Measurements from ENCODE around the gene RPL10A. TPM values are rescaled to one million over a fixed set of nuclear protein-coding genes. Genes with fewer than 3 reads are reported as not detected.

The RPL10A gene
- total RNA-seq, 2 donors from 2014 or later, result 571 to 831 TPM

DNA sequence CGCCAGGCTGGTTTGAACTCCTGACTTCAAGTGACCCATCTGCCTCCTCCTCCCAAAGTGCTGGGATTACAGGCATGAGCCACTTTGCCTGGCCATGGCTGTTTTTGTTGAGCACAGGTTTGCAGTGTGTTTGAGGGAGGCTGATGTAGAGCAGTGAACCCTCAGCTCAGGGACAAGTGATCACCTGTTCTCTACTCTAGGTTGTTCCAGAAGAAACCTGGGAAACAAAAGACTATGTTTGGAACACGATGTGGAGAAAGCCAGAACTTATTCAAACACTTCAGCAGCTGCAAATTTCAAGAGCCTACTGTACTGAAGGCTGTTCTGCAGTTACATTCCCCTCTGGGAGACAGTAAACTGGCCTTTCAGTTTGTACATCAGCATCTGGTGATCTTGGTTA, 39.8 kb downstream of the RPL10A start:
- no peaks in the 10 kb centered on the region for H3K36me3 ChIP-seq
- H3K27me3 ChIP-seq, result no peaks in the 10 kb centered on the region
- H3K4me1 ChIP-seq, result peaks cover 0 to 12% of the 10 kb centered on the region in 2 donors
- TF ChIP-seq CTCF (IDR thresholded peaks at IDR 0.05), result no peak
- H3K27ac ChIP-seq, result no peak overlapping the region
- DNase-seq (ENCODE audit: low spot score), result no peak
- H3K9me3 ChIP-seq, result no peaks in the 10 kb centered on the region
- H3K4me3 ChIP-seq, result no peak overlapping the region

DNA sequence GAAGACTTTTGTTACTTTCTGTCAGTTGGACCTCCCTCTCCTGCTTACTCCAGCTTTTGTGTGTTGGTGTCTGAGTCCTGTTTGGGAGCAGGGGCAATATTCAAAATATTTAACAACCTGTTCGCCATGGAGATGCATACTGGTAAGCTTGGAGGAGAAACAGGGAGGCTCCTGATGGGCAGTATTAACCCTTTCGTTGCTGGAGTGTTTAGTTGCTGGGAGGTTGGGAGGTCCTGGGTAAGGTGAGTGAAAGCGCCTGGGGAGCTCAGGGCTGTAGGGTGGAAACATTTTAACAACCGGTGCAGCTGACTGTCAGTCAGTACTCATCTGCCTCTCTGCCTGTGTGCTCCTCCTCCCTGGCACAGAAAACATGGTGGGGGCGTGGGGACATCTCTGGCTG, 40.3 kb downstream of the RPL10A start:
- peaks cover 0 to 12% of the 10 kb centered on the region in 2 donors for H3K4me1 ChIP-seq
- no peaks in the 10 kb centered on the region for H3K27me3 ChIP-seq
- no peak overlapping the region for H3K4me3 ChIP-seq
- DNase-seq (ENCODE audit: low spot score), result no peak
- TF ChIP-seq CTCF (IDR thresholded peaks at IDR 0.05), result no peak
- no peak overlapping the region for H3K27ac ChIP-seq
- no peaks in the 10 kb centered on the region for H3K9me3 ChIP-seq
- H3K36me3 ChIP-seq, result no peaks in the 10 kb centered on the region

DNA sequence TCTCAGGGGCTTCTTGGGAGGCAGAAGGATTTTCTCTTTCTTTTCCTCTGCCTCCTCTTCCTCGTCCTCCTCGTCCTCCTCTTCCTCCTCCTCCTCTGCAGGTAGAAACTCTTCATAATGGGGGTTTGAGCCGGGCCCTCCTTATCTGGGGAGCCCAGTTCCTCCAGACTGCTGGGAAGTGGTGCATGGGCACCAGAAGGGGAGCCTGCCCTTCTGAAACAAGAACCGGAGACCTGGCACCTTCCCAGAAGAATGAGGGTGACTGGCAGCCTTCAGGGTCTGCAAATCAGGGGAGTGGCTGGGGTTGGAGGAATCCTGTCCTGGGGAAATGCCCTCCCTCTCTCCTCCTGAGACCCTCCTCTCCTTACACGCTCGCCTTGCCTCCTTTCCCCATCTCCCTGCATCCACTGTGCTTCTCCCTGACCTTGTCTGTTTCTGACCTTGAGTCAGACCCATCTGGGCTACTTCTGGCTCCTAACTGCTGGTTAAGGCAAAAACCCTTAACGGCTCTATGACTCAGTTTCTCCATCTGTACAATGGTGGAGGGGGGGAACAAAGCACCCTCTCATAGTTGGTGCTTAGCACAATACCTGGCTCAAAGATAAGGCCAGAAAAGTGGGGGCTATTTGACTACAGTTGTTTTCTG, 42.8 kb downstream of the RPL10A start:
- no peaks in the 10 kb centered on the region for H3K27me3 ChIP-seq
- DNase-seq (ENCODE audit: low spot score), result no peak
- H3K27ac ChIP-seq, result no peak overlapping the region
- no peak for TF ChIP-seq CTCF (IDR thresholded peaks at IDR 0.05)
- H3K9me3 ChIP-seq, result no peaks in the 10 kb centered on the region
- no peak overlapping the region for H3K4me3 ChIP-seq
- H3K4me1 ChIP-seq, result peaks cover 0 to 12% of the 10 kb centered on the region in 2 donors
- H3K36me3 ChIP-seq, result no peaks in the 10 kb centered on the region

DNA sequence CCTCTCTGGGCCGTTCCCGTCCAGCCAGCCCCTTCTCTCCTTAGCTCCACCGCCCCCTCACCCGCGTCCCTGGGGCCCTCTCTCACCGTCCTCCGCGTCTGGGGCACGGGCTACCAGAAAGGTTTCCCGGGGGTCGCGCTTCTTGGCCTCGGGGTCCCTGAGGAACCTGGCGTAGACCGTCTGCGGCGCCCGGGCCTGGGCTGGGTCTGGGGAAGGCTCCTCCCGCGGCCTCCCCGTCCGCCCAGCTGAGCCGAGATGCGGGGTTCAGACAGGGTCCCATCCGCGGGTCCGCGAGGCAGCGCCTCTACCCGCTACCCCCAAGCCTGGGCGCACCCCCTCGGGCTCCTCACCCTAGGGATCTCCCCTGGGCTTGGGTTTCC, 43.4 kb downstream of the RPL10A start:
- peak overlapping the region in 1 of 2 donors; percentile 33 for H3K4me3 ChIP-seq
- no peak for DNase-seq (ENCODE audit: low spot score)
- no peaks in the 10 kb centered on the region for H3K27me3 ChIP-seq
- TF ChIP-seq CTCF (IDR thresholded peaks at IDR 0.05), result no peak
- H3K36me3 ChIP-seq, result no peaks in the 10 kb centered on the region
- H3K27ac ChIP-seq, result no peak overlapping the region
- no peaks in the 10 kb centered on the region for H3K9me3 ChIP-seq
- peaks cover 0 to 12% of the 10 kb centered on the region in 2 donors for H3K4me1 ChIP-seq

- Histone ChIP-seq H3K27me3 (no peaks in the 10 kb centered on the region), H3K4me3 (peak overlapping the region in 1 of 2 donors; percentile 33), H3K4me1 (peaks cover 0 to 12% of the 10 kb centered on the region in 2 donors), H3K9me3 (no peaks in the 10 kb centered on the region), H3K27ac (no peak overlapping the region), H3K36me3 (no peaks in the 10 kb centered on the region)
- DNase-seq (ENCODE audit: low spot score), result no peak
- no peak for TF ChIP-seq CTCF (IDR thresholded peaks at IDR 0.05)
Measured at GRCh38 chr6:35512006-35512405, 43.8 kb downstream of the RPL10A start.

GRCh38 chr6:35512740-35513139, 44.5 kb downstream of the RPL10A start, which contains the start of gene TULP1:
Gene TULP1, minus strand, starts transcription at chr6:35512896. Its CDS starts 38 bp downstream, at chr6:35512858.
- H3K27ac ChIP-seq, result no peak within 1 kb of the TSS
- no peak for TF ChIP-seq CTCF (IDR thresholded peaks at IDR 0.05)
- H3K4me1 ChIP-seq, result peaks cover 0 to 12% of the 10 kb centered on the region in 2 donors
- no peak for DNase-seq (ENCODE audit: low spot score)
- H3K27me3 ChIP-seq, result no peaks in the 10 kb centered on the region
- H3K4me3 ChIP-seq, result peak within 1 kb of the TSS in 1 of 2 donors; percentile 33
- no peaks in the 10 kb centered on the region for H3K9me3 ChIP-seq
- H3K36me3 ChIP-seq, result no peaks in the 10 kb centered on the region
